22Rv1 (cell line): Measurements from ENCODE around the gene UBAC1.

Experiments used
- ZFX ChIP-seq: fragments of 450-650 bp; IDR thresholded peaks from 2 replicates; pipeline ENCODE4 v1.6.1; 2017; ENCODE audit warnings: antibody characterized with exemption, borderline replicate concordance
- TF ChIP-seq, protein P1 (sequence below): fragments of 450-650 bp; IDR thresholded peaks from 2 replicates; pipeline ENCODE4 v1.5.1; 2017; ENCODE audit warnings: mild to moderate bottlenecking

DNA sequence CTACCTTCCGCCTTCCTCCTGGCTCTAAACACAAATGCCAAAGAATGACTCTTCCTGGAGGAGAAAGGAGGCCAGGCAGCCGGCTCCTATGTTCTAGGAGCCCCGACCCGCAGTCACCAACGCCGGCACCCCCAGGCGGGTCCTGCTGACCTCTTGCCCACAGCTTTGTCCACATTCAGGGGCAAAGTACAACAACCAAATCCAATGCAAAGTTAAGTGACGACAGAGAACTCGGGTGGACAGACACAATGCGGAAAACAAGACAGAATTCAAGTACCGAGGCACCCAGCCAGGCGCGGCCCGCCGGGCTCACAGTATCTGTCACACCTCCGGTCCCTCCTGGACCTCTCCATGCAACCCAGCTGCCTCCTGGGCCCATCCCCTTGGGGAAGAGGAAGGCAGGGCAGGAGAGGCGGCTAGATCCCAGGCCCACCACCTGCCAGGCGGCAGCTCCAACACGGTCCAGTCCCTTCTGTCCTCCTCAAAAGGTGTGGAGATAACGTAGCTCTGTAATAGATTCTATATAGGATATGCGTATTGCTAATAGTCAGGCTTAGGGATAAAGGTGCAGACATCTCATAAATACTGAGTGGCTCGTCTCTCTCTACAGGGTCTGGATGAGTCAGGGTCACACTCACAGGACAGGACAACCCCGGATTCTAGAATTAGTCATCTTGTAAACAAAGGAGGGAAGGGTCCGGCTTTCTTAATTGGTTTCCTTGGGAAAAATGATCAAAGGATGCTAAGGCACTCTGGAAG is 46.9 kb upstream of the UBAC1 start:
- TF ChIP-seq, protein P1, sequence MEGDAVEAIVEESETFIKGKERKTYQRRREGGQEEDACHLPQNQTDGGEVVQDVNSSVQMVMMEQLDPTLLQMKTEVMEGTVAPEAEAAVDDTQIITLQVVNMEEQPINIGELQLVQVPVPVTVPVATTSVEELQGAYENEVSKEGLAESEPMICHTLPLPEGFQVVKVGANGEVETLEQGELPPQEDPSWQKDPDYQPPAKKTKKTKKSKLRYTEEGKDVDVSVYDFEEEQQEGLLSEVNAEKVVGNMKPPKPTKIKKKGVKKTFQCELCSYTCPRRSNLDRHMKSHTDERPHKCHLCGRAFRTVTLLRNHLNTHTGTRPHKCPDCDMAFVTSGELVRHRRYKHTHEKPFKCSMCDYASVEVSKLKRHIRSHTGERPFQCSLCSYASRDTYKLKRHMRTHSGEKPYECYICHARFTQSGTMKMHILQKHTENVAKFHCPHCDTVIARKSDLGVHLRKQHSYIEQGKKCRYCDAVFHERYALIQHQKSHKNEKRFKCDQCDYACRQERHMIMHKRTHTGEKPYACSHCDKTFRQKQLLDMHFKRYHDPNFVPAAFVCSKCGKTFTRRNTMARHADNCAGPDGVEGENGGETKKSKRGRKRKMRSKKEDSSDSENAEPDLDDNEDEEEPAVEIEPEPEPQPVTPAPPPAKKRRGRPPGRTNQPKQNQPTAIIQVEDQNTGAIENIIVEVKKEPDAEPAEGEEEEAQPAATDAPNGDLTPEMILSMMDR, result no peak
- no peak for TF ChIP-seq ZFX
